RWPE1 (cell line): ENCODE measurements around the gene FCMR.
"Not testable (repeated sequence)": the region's sequence is repeated elsewhere in the genome, so short reads cannot be mapped to it uniquely, and the experiment has no call there.

Source experiments
- CTCF ChIA-PET: fragments of 350-600 bp; sonication (Branson Sonifier 250); formaldehyde crosslinking; extraction: SDS; loops from one replicate; lab custom pipeline; 2021; lab: Yijun Ruan, JAX
- POLR2A ChIA-PET: fragments of 400-600 bp; formaldehyde crosslinking; extraction: SDS; loops from one replicate; lab custom pipeline; 2020; ENCODE audit warnings: antibody characterized with exemption; ENCODE audit not compliant: low non-redundant PET; lab: Yijun Ruan, JAX
- DNase-seq: peaks from one replicate; pipeline ENCODE4 v3.0.0; 2012; ENCODE audit warnings: low spot score
- H3K27ac ChIP-seq: fragments of 450-650 bp; 2 replicates; pipeline ENCODE4 v1.5.1; 2017
- CTCF ChIP-seq: fragments of 450-650 bp; conservative IDR thresholded peaks from 2 replicates; pipeline ENCODE4 v1.5.1; 2017; ENCODE audit warnings: low read depth, mild to moderate bottlenecking

The FCMR gene

GRCh38 chr1:206926286-206926685 lies 4.5 kb upstream of the FCMR start:
- no peak overlapping the region for H3K27ac ChIP-seq
- no peak for DNase-seq
- POLR2A ChIA-PET = no interaction called here
- no peak for TF ChIP-seq CTCF
- CTCF ChIA-PET = interaction anchor here (0.7 to 2.4 kb wide), 2 partner anchors 14 to 183 kb away, joined by 3 to 10 read pairs; no protein-coding TSS in a partner anchor

GRCh38 chr1:206925106-206925736 lies 3.5 kb upstream of the FCMR start:
- H3K27ac ChIP-seq = peak overlapping the region; percentile 25
- POLR2A ChIA-PET = no interaction called here
- no peak for TF ChIP-seq CTCF
- no peak for DNase-seq
- CTCF ChIA-PET = interaction anchor here (1.1 kb wide), 1 partner anchor 292 kb away, joined by 3 read pairs; no protein-coding TSS in a partner anchor

- peak overlapping the region; percentile 25 for H3K27ac ChIP-seq
- CTCF ChIA-PET = interaction anchor here (1.1 kb wide), 1 partner anchor 291 kb away, joined by 3 read pairs; no protein-coding TSS in a partner anchor
- TF ChIP-seq CTCF = no peak
- DNase-seq = no peak
- POLR2A ChIA-PET = no interaction called here
These were observed 2.9 kb upstream of the FCMR start for GRCh38 chr1:206924592-206925105.

- H3K27ac ChIP-seq, POLR2A ChIA-PET: not testable (repeated sequence)
- CTCF ChIA-PET = interaction anchor here (1.1 kb wide), 1 partner anchor 291 kb away, joined by 3 read pairs; no protein-coding TSS in a partner anchor
These were observed 2.3 kb upstream of the FCMR start for GRCh38 chr1:206923961-206924557.

GRCh38 chr1:206923009-206923960 lies 1.5 kb upstream of the FCMR start:
- ChIA-PET CTCF (no interaction called here), POLR2A (no interaction called here)
- H3K27ac ChIP-seq = no peak overlapping the region
- TF ChIP-seq CTCF = no peak
- no peak for DNase-seq

More at GRCh38 chr1:206923961-206924557, 2.3 kb upstream of the FCMR start:
- DNase-seq = not testable (repeated sequence)

GRCh38 chr1:206922524-206922923 lies 783 bp upstream of the FCMR start:
- ChIA-PET POLR2A (interaction anchor here (0.7 kb wide), 1 partner anchor 287 kb away, joined by 3 read pairs; the partner anchor contains the start of gene DYRK3), CTCF (interaction anchor here (1.0 kb wide), 1 partner anchor 59 kb away, joined by 3 read pairs; no protein-coding TSS in a partner anchor)
- H3K27ac ChIP-seq = no peak overlapping the region
- no peak for TF ChIP-seq CTCF
- no peak for DNase-seq
